SKM-1 (cell line): ENCODE measurements around the gene WDR62.

Experiments
- DNase-seq: peaks from one replicate; lab custom pipeline; 2025; ENCODE audit not compliant: unreplicated experiment; lab: John Stamatoyannopoulos, UW

Gene WDR62

DNA sequence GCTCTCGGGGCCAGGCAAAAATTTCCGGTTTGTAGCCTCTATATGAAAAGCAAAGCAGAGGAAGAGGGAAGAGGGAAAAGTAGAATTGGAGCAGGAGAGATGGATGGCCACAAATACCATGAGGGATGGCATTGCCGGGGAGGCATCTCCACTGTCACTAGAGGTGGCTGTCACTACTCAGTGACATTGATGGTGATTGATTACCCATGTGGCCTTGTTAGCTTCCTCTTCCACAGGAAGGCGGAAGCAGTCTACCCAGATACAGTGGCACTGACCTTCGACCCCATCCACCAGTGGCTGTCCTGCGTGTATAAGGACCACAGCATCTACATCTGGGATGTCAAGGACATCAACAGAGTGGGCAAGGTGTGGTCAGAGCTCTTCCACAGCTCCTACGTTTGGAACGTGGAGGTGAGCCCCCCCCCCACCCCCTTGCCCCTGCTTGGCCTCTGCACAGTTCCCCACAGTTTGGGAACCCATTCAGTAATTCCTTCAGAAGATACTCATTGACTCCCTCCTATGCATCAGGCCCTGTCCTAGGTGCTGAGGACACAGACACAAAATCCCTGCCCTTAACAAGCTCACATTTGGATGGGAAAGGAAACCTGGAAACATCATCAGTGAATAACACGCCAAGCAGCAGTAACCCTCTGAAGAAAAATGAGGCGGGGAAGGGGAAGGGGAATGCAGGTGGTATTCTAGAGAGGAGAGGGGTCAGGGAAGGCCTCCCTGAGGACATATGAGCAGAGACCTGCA, 18.6 kb downstream of the WDR62 start:
- DNase-seq = no peak

DNA sequence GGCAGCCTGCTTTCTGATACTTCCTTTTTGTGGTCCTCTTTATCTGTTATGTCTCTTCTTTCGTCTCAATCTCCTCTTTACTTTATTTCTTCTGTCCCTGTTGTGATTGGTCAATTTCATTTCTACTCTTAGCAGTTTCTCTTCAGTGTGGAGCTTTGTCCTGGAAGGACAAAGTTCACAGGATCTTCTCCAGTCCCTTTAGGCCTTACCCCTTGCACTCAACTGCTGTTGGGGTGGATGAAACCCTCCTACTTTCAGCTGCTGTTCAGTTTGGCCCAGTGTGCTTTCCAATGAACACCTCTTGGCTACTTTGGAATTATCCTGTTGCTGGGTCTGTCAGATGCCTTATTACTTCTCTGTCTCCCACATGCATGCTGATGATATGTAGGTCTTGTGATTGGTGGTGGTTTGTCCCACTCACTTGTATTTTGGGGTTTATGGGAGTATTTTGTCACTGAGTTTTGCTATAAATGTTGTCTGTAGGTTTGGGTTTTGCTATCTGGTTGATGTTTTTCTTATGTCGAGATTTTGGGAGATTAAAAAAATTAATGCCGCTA, 24.8 kb downstream of the WDR62 start:
- DNase-seq = no peak

DNA sequence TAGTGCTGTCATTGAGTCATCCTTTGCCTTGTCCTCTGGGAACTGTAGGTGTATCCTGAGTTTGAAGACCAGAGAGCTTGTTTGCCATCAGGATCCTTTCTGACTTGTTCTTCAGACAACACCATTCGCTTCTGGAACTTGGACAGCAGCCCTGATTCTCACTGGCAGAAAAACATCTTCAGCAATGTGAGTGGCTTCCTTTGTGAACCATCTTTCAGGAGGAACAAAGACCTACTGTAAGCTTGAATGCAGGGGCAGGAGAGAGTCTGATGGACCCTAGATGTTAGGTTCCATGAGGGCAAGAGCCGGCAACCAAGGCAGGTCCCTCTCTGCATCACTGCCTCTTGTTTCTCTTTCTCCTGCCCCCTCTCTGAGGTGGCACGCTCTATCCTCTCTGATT, 26.7 kb downstream of the WDR62 start:
- no peak for DNase-seq

DNA sequence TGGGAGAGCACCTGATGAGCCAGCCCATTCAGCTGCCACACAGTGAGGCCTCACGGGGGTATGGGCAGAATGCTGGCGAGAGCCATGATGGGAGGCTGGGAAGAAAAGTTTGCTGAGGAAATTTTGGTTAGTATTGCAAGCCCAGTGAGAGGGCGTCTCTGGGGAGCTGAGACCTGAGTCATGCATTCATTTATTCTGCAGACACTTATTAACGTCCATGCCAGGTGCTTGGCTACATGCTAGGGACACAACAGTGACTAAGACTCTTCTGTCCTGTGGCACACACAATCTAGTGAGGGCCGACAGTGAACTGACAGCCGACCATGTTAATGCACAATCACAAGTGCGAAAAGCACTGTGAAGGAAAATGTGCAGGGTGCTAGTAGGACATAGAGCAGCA, 27.2 kb downstream of the WDR62 start:
- DNase-seq = no peak

DNA sequence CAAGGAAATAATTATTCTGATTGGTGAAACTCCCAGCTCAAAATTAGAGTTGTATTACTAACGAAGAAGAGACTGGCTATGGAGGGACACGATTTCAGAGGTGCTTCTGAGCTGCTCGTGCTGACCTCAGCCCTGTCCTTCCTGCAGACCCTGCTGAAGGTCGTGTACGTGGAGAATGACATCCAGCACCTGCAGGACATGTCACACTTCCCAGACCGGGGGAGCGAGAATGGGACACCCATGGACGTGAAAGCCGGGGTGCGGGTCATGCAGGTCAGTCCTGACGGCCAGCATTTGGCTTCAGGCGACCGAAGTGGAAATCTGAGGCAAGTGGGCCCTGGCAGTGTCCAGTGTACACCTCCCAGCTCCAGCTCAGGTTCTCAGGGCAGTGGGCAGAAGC, 28.2 kb downstream of the WDR62 start:
- no peak for DNase-seq

DNA sequence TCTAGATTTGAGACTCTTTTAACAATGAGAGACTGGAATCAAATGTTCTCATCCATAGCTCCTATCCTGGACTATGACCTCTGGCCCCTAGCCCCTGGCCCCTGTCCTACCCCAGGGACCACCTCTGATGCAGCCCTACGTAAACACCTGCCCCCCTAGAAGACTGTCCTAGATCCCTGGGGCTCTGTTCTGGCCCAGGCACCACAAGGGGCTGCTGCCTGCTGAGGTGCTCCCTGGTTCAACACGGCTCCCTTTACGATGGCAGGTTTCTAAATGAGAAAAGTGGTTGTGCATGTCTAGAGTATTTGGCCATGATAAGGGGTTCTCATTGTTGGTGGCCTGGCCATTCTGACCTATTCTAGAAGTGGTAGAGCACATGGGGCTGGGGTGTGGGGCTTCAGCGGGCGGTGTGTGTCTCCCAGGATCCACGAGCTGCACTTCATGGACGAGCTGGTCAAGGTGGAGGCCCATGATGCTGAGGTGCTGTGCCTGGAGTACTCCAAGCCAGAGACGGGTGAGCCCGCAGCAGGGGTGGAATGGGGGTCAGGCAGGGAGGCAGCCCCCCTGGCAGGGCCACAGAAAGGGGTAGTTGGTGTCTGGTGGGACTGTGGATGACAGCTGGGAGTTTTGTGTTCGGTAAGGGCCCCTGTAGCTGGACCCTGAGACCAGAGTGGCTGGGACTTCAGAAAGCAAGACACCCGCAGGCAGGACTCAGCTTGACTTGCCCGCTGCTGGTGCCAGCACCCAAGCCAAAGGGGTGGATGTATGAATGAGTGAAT, 29.7 kb downstream of the WDR62 start:
- no peak for DNase-seq

DNA sequence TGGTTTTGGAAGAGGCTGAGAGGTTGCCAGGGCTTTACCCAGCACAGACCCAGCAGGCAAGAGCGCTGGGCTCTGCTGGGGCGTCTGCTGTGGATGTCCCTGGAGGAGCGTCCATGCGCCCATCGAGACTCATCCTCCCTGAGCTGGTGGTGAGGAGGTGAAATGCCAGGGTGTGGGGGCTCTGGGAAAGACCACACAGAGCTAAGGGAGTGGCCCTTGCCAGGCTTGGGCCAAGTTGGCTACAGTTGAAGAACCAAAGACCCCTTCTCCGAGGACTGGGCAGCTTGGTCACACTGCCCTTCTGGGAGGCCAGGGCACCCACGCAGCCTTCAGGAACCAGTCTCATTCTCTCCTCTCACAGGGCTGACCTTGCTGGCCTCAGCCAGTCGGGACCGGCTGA, 31.6 kb downstream of the WDR62 start:
- DNase-seq = no peak

DNA sequence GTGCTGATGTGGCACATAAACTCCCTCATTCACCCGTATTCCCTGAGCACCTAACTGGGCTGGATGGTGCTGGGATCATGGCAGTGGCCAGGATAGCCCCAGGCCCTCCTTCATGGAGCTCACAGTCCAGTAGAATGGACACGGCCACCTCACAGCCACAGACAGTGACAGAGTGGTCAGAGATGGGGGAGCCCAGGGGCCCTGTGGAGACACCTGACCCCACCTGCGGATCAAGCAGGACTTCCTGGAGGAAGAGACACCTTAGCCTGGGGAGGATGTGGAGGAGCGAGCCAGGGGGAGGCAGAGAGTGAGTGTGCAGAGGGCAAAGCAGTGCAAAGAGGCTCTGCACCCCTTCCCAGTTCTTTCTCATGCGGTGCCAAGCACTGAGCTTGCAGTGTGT, 35.1 kb downstream of the WDR62 start:
- DNase-seq = no peak

DNA sequence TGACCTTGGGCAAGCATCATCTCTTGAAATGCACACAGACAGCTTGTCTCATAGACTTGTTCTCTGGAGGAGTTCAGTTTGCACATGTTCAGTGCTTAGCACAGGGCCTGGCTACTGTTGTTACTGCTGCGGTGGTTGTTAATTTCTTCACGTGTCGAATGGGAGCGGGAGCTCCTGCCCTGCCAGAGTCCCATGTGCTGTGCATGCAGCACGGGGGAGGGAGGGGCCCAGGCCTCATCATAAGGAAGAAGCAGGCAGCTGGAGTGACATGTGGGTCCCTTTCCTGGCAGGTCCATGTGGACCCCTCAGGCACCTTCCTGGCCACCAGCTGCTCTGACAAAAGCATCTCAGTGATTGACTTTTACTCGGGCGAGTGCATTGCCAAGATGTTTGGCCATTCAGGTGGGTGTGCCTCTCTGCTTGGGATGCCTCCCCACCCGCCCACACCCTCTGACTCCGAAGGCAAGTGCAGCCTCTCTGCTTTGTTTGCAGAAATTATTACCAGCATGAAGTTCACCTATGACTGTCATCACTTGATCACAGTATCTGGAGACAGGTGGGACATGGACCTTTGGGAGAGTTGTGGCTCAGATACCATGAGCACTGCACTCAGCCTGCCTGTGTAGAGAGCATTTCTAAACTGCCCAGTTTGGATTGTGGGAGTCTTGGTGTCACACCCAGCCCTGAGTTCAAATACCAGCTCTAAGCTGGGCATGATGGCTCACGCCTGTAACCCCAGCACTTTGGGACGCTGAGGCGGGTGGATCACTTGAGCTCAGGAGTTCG, 36.4 kb downstream of the WDR62 start:
- no peak for DNase-seq

DNA sequence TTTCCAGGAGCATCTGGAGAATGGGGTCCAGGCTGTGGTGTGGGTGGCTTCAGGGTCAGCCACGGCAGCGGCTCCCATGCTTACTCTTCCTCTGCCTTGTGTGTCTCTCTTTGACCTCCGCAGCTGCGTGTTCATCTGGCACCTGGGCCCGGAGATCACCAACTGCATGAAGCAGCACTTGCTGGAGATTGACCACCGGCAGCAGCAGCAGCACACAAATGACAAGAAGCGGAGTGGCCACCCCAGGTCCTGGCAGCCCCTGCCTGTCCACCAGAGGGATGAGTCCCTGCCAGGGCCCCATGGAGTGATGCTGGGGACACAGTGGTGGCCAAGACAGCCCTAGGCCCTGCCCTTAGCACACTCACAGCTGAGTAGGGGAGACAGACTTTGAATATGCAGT, 37.9 kb downstream of the WDR62 start:
- DNase-seq = no peak

DNA sequence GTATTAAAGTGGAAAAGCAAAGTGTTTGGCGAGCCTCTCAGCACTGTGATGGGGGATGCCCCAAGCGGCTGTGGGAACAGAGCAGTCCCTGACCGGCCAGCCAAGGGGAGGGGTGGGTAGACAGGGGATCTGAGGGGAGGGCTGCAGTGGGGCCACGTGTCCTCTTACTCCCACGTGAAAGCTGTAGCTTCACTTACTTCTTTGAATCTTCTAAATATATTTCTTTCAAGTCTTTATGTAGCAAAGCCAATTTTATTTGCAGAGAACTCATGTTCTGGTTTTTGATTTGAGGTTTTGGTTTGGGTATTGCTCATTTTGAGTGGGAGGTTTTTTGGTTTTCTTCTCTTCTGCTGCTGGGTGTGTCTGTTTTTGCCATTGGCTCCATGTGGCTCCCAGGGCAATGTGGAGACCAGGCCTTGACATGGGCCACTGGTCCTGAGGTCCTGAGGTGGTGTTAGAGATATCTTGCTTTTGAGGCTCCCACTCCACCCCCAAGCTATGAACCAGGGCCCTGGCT, 38.5 kb downstream of the WDR62 start:
- DNase-seq = no peak

DNA sequence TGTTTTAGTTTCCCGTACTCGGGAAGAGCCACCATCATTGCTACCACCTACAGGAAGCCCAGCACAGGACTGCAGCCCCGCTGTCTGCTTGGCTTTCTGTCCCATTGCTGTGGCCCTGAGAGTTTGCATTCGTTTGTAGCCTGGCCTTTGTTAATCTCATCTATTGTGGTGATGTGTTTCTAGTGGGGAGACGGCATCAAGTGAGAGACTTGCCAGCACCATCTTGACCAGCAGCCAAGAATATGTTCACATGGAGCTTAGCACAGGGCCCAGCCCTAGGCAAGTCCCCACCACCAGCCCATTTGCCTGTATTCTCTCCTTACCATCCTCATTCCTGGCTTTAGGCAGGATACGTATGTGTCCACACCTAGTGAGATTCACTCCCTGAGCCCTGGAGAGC, 39.0 kb downstream of the WDR62 start:
- DNase-seq = no peak

DNA sequence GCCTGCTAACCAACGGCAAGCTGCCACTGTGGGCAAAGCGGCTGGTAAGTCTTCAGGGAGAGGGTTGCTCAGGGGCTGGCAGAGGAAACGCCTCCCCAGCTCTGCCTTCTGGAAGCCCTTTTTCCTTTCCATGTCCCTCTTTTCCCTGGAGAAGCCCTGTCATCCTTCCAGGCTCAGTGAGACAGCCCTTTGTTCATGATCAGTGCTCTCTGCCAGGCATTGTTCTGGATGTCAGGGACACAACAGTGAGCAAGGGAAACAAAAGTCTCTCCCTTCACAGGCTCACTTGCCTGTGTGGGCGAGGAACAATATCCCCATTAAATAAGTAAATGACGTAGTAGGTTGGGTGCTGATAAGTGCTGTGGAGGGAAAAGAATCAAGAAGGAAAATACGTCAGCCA, 42.3 kb downstream of the WDR62 start:
- no peak for DNase-seq

DNA sequence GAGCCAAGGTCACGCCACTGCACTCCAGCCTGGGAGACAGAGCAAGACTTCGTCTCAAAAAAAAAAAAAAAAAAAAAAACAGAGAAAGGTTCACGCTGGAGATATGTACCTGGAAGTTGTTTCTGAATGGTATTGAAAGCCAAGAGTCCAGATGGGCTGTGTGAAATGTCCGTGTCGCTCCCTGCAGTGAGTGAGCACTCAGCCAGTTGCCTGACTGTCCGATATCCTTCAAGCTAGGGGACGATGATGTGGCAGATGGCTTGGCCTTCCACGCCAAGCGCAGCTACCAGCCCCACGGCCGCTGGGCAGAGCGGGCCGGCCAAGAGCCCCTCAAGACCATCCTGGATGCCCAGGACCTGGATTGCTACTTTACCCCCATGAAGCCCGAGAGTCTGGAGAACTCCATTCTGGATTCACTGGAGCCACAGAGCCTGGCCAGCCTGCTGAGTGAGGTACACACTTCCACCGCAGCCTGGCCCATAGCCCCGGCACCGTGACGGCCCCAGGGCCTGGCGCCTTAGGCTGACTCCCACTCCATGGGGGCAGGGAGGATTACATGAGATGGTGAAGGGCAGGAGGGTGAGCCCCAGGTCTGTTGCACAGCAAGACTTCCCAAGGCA, 44.6 kb downstream of the WDR62 start:
- DNase-seq = no peak

DNA sequence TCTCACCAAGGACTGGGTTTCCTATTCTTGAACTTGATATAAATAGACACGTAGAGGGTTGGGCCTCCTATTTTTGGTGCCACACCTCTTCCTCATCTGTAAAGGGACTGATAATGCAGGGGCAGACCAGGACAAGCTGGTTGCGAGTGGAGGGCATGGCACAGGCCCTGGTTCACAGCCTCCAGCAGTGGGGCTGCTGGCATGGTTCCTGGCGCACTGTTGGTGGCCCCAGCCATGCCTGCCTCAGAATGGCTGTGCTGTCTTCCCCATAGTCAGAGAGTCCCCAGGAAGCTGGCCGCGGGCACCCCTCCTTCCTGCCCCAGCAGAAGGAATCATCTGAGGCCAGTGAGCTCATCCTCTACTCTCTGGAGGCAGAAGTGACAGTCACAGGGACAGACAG, 45.8 kb downstream of the WDR62 start:
- no peak for DNase-seq

DNA sequence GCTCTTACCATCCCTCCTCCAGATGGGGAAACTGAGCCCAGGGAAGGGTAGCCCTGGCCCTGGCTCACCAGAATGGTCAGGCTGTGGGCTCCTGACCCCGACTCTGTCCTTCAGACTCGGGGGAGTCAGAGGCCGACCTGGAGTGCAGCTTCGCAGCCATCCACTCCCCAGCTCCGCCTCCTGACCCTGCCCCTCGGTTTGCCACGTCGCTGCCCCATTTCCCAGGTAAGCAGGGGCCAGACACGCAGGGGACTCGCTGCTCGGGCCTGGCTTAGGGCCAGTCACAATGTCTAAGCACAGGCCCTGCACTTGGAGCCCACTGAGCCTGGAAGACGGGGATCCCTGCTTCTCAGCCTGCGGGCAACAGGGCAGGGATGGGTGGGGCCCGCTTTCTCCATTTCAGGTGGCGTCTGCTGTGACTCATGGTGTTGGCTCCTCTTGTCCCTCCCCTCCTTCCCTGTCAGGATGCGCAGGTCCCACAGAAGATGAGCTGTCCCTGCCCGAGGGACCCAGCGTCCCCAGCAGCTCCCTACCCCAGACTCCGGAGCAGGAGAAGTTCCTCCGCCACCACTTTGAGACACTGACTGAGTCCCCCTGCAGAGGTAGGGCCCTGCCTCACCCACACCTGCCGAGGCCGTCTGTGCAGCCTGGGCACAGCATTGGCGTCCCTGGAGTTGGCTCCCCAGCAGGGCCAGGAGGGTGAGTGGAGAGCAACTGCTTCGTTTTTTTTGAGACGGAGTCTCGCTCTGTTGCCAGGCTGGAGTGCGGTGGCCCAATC, 47.0 kb downstream of the WDR62 start:
- DNase-seq = no peak

DNA sequence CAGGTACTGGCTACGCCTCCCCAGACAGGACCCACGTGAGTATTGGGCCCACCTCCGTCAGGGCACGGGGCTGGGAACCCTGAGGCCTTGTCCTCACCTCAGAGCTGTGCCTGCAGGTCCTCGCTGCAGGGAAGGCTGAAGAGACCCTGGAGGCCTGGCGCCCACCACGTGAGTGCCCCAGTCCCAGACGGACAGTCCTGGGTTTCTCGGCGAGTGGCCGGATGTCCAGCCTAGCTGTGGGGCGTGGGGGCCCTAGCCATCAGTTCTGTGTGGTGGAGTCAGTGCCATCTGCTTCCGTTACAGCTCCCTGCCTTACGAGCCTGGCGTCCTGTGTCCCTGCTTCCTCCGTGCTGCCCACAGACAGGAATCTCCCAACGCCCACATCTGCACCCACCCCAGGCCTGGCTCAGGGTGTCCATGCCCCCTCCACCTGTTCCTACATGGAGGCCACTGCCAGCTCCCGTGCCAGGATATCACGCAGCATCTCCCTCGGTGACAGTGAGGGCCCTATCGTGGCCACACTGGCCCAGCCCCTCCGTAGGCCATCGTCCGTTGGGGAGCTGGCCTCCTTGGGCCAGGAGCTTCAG, 48.4 kb downstream of the WDR62 start:
- no peak for DNase-seq

DNA sequence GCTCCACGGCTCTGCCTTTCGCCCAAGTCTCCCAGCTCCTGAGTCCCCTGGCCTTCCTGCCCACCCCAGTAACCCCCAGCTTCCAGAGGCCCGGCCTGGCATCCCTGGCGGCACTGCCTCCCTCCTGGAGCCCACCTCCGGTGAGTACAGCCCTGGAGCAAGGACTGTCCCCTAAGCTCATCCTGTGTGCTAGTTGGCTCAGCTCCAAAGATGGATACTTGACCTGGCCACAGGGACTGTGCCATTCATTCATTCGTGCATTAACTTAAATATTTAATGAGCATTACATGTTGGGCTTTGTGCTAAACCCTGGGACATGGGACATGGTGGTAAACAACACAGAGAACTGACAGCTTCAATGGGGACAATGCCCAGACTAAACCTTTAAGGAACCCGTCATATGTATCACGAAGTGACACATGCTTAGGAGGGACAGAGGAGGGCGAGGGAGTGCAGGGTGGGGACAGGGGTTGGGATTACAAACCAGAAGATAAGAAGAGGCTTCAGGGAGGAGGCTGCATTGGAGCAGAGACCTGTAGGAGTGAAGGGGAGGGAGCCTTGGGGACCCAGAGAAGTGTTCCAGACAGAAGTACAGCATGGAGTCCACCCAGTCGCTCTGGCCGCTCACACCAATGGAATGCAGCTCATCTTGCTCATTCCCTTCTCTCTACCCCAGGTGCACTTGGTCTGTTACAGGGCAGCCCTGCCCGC, 49.3 kb downstream of the WDR62 start:
- no peak for DNase-seq

DNA sequence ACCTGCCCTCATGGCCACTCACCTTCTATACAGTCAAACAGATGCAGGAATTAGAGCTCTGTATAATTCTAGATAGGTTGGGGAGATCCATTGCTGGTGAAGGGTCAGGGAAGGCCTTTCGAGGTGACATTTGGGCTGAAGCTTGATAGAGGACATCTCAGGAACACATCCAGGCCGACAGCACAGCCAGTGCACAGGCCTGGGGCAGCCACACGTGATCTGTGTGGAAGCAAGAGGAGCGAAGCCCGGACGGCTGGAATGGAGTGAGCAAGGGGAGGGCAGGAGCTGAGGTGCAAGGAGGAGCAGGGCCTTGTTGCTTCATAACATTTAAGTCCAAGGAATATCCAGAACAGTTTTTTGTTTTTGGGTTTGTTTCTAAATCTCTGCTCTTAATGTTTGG, 51.7 kb downstream of the WDR62 start:
- DNase-seq = no peak
